ENCODE measurements around the gene RAB4B.
"Not testable (repeated sequence)": the region's sequence is repeated elsewhere in the genome, so short reads cannot be mapped to it uniquely, and the experiment has no call there.

Gene RAB4B

DNA sequence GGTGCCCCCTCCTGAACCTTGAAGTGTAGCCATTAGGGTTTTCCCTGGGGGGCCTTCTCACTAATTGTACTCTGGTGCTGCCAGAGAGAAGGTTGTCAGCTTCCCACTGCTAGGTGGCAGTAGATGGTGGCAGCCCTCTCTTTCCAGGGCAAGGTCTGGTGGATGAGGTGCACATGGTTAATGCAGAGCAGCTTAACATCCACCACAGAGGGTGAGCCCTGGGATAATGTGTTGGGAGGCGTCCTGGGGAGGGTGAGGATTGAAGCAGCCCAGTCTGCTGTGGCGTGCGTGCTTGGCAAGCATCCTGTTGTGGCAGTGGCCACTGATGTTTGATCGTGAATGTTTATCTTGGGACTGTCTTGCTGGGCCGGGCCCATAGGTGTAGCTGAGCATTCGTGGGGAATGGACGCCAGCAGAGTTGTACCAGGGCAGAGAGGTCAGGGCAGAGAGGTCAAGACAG lies 26.8 kb downstream of the RAB4B start:
- no peak for DNase-seq

DNA sequence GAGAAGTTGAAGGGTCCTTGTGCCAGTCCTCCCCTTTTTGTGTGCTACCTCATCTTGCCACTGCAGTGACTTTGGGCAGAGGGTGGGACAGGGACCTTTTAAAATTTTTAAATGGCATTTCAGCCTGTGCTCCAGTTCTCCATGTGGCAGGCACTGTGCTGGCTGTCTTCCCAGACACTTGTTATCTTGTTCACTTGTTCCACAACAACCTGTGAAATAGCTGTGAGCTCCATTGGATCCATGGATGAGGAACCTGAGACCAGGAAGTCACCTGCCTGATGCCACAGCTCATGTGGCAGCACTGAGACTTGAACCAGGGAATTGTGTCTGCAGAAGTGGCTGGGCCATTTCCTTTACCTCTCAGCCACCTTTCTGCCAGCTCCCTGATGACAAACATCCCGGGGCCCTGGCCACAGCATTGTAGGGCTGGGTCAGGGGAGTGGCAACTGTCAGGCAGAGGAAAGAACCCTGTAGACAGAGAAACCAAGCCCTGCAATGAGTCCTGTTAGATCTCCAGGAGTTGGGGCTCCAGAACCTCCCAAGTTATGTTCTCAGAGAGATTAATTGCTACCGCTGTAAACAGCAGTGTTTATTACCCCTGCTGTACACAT lies 27.3 kb downstream of the RAB4B start:
- DNase-seq, result no peak

DNA sequence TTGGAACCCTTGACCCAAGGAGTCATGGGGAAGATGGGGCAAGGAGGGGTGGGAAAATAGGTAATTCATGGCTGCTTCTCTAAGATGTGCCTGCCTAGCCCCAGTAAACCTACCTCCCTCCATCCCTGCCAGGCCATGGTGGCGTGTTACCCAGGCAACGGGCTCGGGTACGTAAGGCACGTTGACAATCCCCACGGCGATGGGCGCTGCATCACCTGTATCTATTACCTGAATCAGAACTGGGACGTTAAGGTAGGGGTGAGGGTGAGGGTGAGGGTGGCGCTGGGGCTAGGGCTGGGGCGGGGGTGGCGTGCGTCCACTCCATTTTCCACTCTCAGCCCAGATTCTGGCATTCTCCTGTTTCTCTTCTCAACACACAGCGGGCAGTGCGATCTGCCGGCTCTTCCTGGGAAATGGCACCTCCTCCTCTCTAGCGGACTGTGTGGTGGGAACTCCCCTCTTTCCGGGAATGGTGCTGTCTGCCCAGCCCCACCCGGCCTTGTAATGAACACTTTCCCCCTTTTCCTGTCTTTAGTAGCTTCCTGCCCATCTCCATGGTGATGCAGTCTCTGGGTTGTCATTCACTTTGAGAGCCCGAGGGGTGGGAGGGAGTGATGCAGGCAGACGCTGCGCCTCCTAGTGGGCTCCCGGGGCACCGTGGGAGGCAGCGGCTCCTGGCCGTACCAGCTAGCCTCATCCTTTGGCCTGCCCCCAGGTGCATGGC lies 28.5 kb downstream of the RAB4B start:
- DNase-seq, result no peak

DNA sequence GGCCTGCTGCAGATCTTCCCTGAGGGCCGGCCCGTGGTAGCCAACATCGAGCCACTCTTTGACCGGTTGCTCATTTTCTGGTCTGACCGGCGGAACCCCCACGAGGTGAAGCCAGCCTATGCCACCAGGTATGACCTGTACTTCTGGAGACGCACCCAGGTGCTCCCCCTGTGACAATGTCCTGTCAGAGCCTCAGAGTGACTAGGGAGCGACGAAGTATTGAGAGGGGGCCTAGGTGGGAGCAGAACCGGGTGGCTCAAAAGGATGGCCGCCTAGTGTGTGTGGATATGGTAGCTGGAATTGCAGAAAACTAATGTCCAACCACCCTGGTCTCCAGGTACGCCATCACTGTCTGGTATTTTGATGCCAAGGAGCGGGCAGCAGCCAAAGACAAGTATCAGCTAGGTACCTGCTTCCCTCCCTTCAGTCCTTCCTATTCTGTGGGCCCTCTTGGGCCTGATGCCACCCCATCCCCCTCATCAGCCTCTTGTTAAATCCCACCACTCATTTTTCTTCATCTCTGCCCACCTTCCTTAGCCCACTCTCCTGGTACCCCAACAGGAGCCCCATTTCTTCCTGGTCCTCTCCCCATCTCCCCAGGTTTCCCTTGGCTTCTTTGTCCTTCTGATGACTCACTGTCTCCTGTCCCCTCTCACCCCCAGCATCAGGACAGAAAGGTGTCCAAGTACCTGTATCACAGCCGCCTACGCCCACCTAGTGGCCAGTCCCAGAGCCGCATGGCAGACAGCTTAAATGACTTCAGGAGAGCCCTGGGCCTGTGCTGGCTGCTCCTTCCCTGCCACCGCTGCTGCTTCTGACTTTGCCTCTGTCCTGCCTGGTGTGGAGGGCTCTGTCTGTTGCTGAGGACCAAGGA lies 29.3 kb downstream of the RAB4B start:
- DNase-seq, result no peak

DNA sequence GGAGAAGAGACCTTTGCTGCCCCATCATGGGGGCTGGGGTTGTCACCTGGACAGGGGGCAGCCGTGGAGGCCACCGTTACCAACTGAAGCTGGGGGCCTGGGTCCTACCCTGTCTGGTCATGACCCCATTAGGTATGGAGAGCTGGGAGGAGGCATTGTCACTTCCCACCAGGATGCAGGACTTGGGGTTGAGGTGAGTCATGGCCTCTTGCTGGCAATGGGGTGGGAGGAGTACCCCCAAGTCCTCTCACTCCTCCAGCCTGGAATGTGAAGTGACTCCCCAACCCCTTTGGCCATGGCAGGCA lies 29.9 kb downstream of the RAB4B start:
- DNase-seq, result no peak

DNA sequence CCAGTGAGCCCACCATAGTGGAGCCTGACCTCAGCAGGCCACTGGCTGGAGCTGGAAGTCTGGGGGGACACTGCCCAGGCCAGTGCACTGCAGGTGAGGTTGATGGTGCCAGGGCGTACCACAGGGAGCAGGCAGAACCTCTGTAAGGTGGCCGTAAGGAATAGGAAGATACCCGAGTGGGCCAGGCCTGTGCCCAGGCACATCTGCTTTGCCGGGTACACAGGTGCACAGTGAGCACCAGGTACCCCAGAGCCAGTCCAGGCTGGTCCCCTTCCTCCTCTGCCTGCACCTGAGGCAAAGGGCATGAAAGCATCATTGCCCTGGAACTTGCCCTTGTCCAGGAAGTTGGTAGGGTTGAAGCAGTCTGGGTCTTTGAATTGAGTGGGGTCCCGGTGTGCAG lies 30.4 kb downstream of the RAB4B start:
- DNase-seq, result no peak

DNA sequence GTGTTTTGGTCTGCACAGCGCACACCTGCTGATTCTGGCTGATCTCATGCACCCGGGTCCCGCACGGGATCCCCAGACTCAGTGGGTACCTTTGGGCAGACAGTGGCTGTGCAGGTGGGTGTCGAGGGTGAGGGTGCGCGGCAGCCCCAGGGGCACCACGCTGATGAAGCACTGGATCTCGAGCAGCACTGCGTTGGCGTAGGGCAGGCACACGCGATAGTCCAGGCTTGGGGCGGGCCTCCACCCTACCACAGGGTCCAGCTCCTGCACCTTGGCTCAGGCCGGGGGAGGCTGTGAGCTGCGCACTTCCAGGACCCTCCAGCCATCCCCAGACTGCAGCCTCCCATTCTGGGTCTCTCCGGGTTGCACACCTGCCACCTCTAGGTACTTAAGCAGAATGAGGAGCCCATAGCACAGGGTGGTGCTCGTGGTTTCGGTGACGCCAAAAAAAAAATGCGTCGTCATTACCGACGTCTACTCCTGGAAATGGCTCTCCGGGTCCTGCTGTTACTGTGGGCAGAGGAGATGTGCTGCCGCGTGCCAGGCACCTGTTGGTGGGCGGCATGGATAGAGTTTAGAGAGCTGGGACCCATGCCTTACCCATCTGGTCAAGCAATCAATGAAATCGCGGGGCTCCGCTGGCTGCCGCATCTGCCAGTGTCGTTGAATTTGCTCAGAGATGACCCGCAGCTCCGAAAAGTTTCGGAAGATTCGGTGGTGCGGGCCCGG lies 31.5 kb downstream of the RAB4B start:
- no peak for DNase-seq

DNA sequence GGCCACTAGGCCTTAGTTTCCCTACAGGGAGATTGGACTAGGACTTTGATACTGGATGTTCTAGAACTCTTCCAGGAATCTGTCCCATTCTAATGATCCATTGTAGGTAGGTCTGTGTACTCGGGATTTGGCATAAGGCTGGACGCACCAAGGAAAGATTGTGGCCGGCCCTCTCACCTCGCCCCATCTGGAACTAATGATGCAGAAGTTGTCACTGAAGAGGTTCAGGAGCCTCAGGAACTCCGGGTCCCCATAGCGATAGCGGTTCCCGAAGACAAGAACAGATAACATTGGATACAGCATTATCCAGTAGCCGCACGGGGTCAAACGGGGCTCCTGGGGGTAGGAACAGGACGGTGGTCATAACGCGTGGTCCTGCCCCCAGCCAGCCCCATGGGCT lies 32.1 kb downstream of the RAB4B start:
- no peak for DNase-seq

DNA sequence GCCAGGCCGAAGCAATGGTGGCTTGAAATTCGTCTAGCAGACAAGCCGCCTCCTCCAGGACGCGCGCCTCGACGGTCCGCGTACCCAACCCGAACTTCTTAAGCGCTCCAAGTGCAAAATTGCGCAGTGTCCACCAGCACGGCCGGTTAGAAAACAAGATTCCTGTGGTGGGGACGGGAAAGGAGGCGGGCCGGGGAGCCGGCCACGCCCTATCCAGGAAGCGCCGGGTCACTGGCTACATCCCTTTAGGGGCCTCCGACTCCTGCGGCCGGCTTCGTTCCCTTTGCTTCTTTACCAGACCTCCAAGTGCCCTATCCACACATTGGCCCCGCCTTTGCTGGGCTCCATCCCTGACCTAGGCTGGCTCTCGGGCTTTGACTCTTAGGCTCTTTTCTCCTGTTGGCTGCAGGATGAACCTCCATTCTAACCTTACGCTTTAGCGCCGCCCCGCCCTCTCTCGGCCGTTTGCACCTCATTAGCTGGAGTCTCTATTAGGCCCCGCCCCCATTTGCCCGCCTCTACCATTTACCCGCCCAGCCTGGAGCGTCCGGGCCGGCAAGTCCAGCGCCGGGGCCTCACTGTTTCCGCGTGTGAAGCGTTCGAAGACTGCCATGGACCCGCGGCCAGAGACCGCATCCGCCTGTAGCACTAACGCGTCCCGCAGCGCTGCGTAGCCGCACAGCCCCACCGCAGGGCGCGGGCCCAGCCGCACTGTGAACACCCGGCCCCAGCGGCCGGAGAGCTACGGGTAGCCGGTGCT lies 32.8 kb downstream of the RAB4B start:
- DNase-seq, result not testable (repeated sequence)

DNA sequence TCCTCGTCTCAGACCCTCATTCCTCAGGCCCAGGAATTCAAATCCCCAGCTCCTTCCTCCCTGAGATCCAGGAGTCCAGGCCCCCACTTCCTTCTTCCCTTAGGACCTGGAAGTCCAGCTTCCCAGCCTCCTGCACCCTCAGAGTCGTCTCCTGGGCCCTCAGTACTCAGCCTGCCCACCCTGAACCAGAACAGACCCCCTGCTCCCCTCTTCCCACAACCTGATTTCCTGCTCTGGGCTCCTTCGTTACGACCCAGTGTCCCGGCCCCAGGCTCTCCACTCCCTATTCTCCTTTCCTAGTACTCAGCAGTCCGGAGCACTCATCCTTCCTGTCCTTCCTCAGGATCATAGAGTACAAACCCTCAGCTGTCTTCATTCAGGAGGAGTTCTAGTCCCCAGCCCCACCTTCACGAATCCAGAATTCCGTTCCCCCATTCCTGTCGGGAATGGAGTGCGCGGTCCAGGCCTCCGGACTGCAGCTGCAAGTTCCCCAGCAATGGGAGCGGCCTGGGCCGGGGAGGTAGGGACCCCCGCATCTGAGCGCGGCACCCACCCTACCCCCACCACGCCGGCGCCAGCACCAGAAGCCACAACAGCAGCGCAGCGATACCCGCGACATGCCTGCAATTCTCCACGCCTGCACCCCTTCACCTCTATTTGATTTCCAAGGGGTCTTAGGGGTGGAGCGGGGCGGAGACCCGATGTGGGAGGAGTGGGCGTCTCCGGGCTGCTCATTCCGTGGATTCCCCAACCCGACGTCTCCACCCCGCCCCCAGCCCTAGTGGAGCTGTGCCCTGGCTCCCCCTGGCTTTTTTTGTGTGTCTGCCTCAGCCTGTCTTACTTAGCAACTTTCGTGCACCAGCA lies 33.7 kb downstream of the RAB4B start:
- no peak for DNase-seq

DNA sequence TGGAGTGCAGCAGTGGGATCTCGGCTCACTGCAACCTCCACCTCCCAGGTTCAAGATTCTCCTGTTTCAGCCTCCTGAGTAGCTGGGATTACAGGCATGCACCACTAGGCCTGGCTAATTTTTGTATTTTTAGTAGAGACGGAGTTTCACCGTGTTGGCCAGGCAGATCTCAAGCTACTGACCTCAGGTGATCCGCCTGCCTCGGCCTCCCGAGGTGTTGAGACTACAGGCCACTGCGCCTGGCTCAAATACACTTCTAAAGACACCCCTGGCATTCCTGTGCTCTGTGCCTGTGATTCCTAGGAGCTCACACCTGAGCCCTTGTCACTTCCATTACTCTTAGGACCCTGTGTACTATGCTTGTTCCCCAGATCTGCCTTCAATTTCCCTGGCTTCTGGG lies 34.5 kb downstream of the RAB4B start:
- DNase-seq, result not testable (repeated sequence)

DNA sequence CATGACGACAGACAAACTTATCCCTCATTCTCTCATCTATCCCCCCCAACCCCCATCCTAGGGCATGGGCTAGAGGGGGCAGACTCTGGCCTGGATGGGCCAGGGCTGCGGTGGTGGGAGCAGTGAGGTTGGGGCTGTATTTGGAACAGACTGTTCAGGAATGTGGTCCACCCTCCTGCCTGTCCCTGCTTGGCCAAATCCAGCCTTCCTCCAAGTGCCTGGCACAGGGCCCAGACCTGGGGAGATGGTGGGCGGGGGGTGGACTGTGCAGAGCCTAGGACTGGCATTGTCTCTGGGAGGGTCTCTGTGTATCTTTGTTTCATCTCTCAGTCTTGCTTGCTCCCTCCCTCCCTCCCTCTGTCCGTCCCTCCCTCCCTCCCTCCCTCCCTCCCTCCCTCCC lies 35.1 kb downstream of the RAB4B start:
- no peak for DNase-seq

DNA sequence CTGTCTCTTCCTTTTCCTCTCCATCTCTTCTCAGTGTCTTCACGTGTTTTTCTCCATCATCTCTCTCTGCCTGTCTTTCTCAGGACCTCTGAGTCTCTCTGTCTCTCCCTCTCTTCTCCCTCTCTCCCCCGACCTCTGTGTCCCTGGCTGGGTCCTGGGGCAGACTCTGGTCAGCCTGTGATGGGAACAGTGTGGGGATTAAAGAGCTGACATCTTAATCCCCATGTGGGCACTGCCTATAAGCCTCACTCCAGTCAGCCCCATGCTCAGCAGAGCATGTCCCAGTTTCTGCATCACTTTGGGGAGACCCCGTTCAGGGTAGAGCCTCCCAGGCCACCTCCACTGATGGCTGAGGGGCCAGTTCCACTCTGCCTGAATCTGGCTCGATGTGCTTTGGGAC lies 37.2 kb downstream of the RAB4B start:
- DNase-seq, result no peak

DNA sequence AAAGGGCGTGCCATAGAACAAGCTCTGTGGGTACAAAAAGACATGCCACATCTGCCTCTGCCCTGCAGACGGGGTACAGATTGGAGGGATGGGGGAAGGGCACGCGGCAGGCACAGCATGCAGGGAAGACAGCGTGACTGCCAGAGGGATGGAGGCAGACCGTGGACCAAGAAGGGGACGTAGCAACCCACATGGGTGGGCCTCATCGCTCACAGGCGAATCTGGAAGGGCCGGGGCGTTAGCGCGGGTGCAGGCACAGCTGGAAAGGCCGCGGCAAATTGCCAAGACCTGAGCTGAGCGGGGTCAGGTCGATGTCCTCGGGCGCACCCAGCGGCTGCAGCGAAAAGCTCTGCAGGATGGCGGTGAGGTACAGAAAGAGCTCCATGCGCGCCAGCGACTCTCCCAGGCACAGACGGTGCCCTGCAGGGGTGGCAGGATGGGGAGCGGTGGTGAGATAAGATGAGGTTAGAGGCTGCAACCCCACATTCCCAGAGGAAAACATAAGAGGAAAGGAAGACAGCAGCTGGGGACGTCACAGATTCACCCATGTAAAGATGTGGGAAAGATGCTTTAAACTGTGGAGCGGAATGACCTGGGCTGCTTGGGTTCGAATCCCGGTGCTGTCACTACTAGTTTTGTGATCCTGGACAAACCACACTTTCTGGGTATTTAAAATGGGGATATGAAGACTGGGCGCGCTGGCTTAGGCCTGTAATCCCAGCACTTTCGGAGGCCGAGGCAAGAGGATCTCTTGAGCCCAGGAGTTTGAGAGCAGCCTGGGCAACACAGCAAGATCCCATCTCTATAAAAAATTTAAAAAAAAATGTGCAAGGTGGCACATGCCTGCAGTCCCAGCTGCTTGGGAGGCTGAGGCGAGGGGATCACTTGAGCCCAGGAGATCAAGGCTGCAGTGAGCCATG lies 40.7 kb downstream of the RAB4B start:
- DNase-seq, result not testable (repeated sequence)

DNA sequence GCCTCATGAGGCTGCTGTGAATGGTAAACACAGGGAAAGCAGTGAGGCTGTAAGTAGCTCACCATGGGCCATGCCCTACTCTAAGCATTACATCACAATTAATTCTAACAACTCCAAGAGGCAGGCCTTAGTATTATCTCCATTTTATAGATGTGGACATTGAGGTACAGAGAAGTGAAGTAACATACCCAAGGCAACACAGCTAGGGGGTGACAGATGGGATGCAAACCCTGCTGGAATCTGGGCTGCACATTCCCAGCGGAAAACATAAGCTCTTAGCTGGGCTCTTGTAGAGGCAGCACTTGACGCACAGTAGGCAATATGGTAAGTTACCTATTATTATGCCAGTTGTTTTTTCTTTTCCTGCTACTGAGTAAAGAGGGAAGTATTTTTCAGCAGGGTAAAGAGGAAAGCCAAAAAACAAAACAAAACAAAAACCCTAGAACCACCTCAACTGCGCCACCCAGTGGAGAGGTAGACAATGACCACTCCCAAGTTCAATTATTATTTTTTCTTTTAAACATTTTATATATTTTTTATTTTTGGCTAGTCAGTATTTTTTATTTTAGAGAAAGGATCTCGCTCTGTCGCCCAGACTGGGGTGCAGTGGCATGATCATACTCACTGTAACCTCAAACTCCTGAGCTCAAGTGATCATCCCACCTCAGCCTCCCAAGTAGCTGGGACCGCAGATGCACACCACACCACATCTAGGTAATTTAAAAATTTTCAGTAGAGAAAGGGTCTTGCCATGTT lies 41.6 kb downstream of the RAB4B start:
- not testable (repeated sequence) for DNase-seq

DNA sequence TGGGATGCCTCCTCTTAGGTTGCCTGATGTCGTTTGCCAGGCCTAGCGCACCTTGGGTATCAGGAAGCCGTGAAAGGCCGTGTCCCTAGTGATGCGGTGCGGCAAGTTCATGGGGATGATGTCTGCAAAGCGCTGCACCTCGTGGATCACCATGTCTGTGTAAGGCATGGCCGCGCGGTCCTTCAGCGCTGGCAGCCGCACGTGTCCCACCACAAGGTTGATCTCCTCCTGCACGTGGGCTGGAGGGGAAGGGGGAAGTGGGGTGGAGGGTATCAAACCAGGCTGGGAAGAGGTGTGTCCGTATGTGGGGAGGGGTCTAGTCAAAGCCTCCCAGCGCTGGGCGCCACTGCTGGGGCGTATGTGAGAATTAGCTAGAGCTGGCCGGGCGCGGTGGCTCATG lies 44.1 kb downstream of the RAB4B start:
- no peak for DNase-seq

DNA sequence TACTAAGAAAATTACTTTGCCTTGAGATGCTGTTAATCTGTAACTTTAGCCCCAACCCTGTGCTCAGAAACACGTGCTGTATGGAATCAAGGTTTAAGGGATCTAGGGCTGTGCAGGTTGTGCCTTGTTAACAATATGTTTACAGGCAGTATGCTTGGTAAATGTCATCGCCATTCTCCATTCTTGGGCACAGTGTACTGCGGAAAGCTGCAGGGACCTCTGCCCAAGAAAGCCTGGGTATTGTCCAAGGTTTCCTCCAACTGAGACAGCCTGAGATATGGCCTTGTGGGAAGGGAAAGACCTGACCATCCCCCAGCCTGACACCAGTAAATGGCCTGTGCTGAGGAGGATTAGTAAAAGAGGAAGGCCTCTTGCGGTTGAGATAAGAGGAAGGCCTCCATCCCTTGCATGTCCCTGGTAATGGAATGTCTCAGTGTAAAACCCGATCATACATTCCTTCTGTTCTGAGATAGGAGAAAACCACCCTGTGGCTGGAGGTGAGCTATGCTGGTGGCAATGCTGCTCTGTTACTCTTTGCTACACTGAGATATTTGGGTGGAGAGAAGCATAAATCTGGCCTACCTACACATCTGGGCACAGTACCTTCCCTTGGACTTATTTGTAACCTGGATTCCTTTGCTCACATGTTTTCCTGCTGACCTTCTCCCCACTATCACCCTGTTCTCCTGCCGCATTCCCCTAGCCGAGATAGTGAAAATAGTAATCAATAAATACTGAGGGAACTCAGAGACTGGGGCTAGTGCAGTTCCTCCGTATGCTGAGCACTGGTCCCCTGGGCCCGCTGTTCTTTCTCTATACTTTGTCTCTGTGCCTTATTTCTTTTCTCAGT lies 44.9 kb downstream of the RAB4B start:
- DNase-seq, result not testable (repeated sequence)

DNA sequence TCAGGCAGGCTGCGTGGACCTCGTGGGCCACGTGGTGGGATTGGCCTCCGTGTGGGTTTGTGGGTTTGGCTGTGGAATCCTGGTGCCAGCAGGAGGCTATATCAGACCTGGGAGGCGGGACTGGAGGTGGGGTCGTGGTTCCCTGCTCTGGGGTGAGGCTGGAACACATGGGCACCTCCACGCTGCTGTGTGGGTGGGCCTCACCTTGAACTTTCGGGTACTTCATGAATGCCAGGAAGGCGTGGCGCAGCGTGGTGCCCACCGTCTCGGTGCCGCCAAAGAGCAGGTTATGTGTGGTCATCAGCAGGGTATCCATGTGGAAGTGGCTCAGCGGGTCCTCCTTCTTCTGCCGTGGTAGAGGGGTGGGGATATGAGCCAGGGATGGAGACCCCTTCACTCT lies 46.9 kb downstream of the RAB4B start:
- not testable (repeated sequence) for DNase-seq

Data from NCI-H446 treated with DMSO at 0.1 percent for 48 hours (cell line).